Sigmoid colon (tissue), 4 donors: Measurements from ENCODE around the gene ZYX.

ENCODE experiments used
- EP300 ChIP-seq, 4 donors: sonication (generic); formaldehyde crosslinking; IDR thresholded peaks; one replicate each; pipeline ENCODE4 v1.6.1; 2017; ENCODE audit warnings: antibody characterized with exemption in 4 of 4
- TF ChIP-seq, protein P1 (sequence below), 4 experiments: fragments of 450-650 bp in 3 of 4; fragments of 200-600 bp in 1 of 4; IDR thresholded peaks; one replicate each; pipeline ENCODE4 v1.5.1; 2016 to 2019; ENCODE audit warnings: antibody characterized with exemption in 4 of 4, mild to moderate bottlenecking in 3 of 4, moderate library complexity in 2 of 4

GRCh38 chr7:143398616-143399015 is 17.5 kb downstream of the ZYX start:
- TF ChIP-seq, protein P1, sequence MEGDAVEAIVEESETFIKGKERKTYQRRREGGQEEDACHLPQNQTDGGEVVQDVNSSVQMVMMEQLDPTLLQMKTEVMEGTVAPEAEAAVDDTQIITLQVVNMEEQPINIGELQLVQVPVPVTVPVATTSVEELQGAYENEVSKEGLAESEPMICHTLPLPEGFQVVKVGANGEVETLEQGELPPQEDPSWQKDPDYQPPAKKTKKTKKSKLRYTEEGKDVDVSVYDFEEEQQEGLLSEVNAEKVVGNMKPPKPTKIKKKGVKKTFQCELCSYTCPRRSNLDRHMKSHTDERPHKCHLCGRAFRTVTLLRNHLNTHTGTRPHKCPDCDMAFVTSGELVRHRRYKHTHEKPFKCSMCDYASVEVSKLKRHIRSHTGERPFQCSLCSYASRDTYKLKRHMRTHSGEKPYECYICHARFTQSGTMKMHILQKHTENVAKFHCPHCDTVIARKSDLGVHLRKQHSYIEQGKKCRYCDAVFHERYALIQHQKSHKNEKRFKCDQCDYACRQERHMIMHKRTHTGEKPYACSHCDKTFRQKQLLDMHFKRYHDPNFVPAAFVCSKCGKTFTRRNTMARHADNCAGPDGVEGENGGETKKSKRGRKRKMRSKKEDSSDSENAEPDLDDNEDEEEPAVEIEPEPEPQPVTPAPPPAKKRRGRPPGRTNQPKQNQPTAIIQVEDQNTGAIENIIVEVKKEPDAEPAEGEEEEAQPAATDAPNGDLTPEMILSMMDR (IDR thresholded peaks at IDR 0.05): no peak
- TF ChIP-seq EP300 (IDR thresholded peaks at IDR 0.05): no peak
